ENCODE data around the gene TFAP2A.

TFAP2A gene

GRCh38 chr6:10382322-10382721 is 32.6 kb downstream of the TFAP2A start:
- DNase-seq: no peak

DNA sequence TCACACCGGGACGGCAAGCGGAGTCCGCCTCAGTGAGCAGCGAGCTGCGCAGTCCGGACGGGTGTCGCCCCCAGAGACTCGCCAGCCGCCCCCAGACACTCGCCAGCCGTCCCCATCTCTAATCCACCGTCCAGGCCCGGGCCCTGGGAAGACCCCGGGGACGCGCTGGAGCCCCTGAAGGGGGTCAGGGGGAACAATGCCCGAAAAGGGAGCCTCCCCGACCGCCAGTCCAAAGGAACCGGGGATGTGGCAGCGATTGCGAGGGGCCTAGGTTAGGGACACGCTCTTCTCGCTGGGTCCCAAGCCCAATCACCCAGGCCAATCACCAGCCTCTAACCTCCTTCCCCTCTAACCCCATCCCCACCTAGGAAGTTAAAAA is 33.1 kb downstream of the TFAP2A start:
- DNase-seq: no peak

DNA sequence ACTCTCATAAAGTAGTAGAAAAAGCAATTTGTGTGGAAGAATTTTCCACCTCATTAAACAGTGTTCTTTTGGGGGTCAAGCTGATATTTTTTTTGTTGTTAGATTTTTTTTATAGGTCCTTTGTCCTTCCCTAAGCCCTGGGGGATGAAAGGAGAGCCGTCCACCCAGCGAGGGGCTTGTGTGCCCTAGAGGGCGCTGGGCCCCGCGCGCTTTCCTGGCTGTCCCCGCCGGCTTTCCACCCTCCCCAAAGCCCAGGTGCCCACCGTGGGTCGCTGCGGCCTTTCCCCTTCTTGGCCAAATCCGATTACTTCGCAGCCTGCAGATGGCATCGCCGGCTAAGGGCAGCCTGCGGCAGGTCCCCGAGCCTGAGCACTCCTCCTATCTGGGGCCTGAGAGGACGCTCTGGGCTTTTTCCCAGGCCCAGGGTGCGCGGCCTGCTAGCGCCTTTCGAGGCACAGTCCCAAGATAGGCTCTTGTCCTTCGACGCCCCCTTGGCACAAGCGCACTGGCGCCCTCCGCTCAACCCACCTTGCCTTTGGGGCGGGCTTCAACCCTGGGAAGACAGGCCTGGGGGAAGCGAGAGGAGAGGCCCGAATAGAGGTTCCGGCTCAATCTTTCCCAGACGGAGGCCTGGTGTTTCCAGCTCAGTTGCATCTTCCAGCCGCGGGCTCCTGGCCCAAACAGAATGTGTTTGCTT is 33.6 kb downstream of the TFAP2A start:
- DNase-seq: no peak

- DNase-seq: no peak
These were observed 39.4 kb downstream of the TFAP2A start for GRCh38 chr6:10375391-10375969.

GRCh38 chr6:10373642-10374359 is 41.1 kb downstream of the TFAP2A start:
- DNase-seq: no peak

DNA sequence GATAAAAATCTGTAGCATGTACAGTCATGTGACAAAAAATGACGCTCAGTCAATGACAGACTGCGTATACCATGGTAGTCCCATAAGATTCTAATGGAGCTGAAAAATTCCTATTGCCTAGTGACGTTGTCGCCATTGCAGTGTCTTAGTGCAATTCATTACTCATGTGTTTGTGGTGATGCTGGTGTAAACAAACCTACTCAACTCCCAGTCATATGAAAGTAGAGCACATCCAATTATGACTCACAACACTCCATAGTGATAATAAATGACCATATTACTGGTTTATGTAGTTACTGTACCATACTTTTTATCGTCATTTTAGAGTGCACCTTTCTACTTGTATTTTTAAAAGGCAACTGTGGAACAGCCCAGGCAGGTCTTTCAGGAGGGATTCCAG is 45.0 kb downstream of the TFAP2A start:
- DNase-seq: no peak

GRCh38 chr6:10368861-10369260 is 46.0 kb downstream of the TFAP2A start:
- DNase-seq: no peak

DNA sequence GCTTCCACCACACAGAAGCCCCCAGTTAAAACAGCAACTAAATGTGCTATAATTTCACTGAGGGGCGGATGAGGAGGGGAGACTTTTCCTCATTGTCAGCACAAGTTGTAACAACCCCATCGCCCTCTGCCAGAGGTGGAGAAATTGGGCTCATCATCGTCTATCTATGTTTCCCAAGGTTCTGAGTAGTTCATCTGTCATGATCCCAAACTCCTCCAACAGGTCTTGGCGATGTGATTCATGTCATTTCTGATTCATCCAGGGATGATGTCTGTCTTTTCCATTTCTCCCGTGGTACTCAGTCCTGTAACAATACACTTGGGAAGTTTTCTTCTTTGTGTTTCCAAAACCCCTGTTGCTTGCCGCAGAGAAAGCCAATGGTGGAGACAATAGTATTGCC is 51.0 kb downstream of the TFAP2A start:
- no peak for DNase-seq

DNA sequence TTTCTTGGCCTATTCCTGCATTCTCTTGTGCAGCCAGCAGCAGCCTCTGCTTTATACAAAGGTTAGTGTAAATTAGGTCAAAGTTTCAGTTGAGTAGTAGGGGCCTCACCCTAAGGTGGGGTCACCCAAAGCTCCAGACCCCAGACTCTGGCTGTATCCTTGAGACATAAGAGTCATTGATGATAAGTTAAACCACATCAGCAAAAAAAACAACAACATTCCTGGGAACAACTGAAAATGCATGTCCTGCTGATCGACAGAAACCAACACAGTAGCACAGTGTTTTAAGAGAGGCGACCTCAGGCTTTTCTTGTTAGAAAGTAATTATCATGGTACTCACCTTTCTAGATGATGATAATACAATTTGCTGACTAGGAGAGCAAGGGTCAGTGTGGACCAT is 52.6 kb downstream of the TFAP2A start:
- DNase-seq: no peak

DNA sequence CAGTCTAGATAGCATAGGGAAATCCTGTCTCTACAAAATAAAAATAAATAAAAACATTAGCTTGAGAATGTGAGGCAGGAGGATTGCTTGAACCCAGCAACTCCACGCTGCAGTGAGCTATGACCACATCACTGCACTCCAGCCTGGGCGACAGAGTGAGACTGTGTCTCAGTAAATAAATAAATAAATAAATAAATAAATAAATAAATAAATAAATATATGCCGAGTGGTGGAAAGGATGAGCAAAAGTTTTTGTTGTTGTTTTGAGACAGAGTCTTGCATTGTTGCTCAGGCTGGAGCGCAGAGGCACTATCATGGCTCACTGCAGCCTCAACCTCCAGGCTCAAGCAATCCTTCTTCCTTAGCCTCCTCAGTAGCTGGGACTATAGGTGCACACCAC is 53.4 kb downstream of the TFAP2A start:
- no peak for DNase-seq

- no peak for DNase-seq
These were observed 55.3 kb downstream of the TFAP2A start for GRCh38 chr6:10359581-10359980.

- DNase-seq: no peak
These were observed 59.7 kb downstream of the TFAP2A start for GRCh38 chr6:10355115-10355702.

- no peak for DNase-seq
These were observed 63.1 kb downstream of the TFAP2A start for GRCh38 chr6:10351791-10352190.

GRCh38 chr6:10350720-10351119 is 64.2 kb downstream of the TFAP2A start:
- DNase-seq: no peak

DNA sequence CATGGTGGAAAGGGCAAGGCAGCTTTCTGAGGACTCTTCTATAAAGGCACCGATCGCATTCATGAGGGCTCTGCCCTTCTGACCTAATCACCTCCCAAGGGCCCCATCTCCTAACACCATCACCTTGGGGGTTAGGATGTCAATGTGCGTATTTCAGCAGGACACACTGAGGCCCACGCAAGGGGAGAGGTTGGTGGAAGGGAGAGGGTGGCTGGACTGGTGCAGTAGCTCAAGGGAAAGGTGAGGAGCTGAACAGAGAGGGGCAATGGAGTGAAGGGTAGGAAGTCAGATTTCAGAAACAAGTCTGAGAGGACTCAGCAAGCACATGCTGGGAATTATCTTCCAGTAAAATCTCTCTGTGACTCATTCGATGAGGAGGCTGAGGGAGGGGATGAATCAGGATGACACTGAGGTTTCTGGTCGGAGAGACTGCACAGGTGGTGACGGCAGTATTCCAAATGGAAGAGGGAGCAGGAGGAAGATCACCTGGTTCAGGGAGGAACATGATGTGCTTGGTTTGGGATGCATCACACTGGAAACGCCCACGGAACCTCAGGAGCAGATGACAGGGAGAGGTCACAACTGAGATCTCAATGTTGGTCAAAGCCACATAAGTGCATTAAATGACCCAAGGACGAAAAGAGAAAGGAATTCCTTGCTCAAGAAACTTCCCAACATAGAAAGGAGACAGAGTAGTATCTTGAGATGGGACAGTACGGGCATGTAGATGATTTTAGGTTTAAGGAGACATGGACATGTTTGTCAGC is 67.1 kb downstream of the TFAP2A start:
- DNase-seq: no peak
